HG03280 (cell line): Measurements from ENCODE around the gene ARID1B.
A peak's percentile ranks its signal among the peaks of the same experiment; 100 is the strongest.

ENCODE experiments used
- ATAC-seq: cut with Tn5 transposase; IDR thresholded peaks from one replicate; pipeline ENCODE4 v1.9.1; 2021; ENCODE audit warnings: mild to moderate bottlenecking, moderate library complexity; ENCODE audit not compliant: unreplicated experiment

Gene ARID1B

GRCh38 chr6:156954191-156954590 lies 177.0 kb downstream of the ARID1B start:
- no peak for ATAC-seq

- ATAC-seq = no peak
Measured at GRCh38 chr6:156954816-156955215, 177.6 kb downstream of the ARID1B start.

- no peak for ATAC-seq
Measured at GRCh38 chr6:156955494-156956183, 178.5 kb downstream of the ARID1B start.

GRCh38 chr6:156956286-156956685 lies 179.1 kb downstream of the ARID1B start:
- no peak for ATAC-seq

- no peak for ATAC-seq
Measured at GRCh38 chr6:156957931-156958547, 180.9 kb downstream of the ARID1B start.

GRCh38 chr6:156960525-156960924 lies 183.3 kb downstream of the ARID1B start:
- ATAC-seq = no peak

- ATAC-seq = no peak
Measured at GRCh38 chr6:156961282-156961892, 184.2 kb downstream of the ARID1B start.

GRCh38 chr6:156963712-156964700 lies 186.8 kb downstream of the ARID1B start:
- no peak for ATAC-seq

- ATAC-seq = no peak
Measured at GRCh38 chr6:156967852-156968251, 190.7 kb downstream of the ARID1B start.

GRCh38 chr6:156969233-156969632 lies 192.1 kb downstream of the ARID1B start:
- no peak for ATAC-seq

GRCh38 chr6:156970595-156971112 lies 193.5 kb downstream of the ARID1B start:
- ATAC-seq = no peak

- no peak for ATAC-seq
Measured at GRCh38 chr6:156971153-156971885, 194.1 kb downstream of the ARID1B start.

- ATAC-seq = no peak
Measured at GRCh38 chr6:156972145-156972544, 195.0 kb downstream of the ARID1B start.

GRCh38 chr6:156974830-156975261 lies 197.7 kb downstream of the ARID1B start:
- ATAC-seq = no peak

- no peak for ATAC-seq
Measured at GRCh38 chr6:156975414-156975813, 198.2 kb downstream of the ARID1B start.

GRCh38 chr6:156976216-156977127 lies 199.3 kb downstream of the ARID1B start:
- no peak for ATAC-seq

GRCh38 chr6:156977527-156978291 lies 200.5 kb downstream of the ARID1B start:
- ATAC-seq = no peak

- ATAC-seq = peak; percentile 55
Measured at GRCh38 chr6:156978948-156979347, 201.8 kb downstream of the ARID1B start.
